ENCODE data around the gene FNBP1L.

FNBP1L gene

DNA sequence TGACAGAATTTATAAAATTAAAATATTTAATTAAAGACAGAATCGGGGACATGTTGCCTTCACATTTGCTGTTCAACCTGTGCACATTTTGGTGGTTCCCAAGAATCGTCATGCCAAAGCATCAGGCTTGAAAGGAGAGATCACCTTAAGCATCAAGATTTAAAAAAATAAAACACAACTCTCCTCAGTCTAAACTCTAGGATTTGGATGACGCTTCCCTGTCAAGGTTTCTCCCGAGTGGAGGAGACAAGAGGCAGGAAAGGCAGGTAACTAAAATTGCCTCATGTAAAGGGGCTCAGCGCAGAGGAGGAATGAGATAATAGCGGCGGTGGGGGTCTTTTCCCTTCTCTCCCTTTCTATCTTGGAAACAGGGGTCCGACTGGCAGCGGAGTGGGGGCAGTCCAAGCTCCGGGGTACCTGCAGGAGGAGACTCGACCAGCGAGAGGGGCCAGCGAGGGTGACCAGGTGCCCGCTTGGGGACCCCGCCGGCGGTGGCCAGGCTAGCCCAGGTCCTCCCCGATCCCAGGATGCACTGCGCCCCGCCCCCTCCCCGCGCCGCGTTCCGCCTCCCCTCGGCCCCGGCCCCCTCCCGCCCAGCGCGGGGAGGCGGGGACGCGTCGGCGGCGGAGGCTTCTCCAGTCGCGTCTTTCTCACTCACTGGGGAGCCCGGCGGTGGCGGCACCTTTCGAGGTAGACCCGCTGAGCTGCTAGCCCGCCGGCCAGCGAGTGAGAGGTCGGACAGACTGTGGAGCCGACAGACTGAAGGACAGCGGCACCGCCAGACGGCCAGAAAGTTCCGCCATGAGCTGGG, at the start of gene FNBP1L:
Gene FNBP1L, plus strand, starts transcription at position 638 of the 811 bp plus-strand sequence. Its CDS starts 164 bp downstream, at position 802.
- DNase-seq (ENCODE audit: low spot score) = peak; percentile 54

DNA sequence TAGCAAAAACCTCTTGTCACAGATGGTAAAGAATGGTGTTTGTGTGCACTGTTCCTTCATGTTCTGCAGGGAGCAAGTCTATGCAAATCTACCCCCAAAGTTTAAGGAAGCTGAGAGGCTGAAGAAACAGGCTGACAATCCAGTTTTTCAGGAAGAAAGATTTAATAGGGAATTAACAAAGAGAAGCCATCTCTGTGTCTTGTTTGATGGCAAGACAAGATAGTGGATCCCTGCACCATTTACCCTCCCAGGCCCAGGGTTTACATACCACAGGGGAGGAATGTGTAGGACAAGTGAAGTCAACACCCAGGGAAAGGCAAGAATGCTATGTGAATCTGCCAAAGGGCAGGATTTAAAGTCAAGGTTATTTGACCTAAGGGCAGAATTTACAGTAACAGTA, 48.1 kb upstream of the FNBP1L start:
- no peak for DNase-seq (ENCODE audit: low spot score)

DNA sequence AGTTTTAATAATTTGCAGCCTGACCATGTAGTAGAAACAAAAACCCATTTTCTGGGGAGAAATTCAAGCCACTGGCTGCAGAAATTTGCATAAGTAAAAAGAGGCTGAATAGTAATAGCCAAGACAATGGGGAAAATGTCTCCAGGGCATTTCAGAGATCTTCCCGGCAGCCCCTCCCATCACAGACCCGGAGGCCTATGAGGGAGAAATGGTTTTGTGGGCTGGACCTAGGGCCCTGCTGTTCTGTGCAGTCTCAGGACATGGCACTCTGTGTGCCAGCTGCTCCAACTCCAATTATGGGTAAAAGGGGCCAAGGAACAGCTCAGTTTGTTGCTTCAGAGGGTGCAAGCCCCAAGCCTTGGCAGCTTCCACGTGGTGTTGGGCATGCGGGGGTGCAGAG, 39.7 kb upstream of the FNBP1L start:
- DNase-seq (ENCODE audit: low spot score) = no peak

DNA sequence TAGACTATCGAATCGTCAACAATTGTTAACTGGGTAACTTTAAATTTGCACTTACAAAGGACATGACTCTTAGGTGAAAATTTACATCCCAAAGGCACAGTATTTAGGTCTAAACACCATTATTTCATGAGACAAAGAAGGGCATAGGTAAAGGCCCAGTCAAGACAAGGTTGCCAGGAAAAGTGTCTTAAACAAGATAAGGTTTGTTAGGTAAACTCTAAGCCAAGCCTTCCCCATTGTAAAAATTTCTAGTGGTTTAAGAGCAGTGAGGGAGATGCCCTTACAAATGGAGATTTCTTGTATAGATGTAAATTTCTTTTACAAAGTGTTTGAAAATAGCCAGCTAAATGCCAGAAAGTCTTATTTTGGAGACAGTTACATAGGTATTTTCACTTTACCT, 36.9 kb upstream of the FNBP1L start:
- DNase-seq (ENCODE audit: low spot score) = no peak

DNA sequence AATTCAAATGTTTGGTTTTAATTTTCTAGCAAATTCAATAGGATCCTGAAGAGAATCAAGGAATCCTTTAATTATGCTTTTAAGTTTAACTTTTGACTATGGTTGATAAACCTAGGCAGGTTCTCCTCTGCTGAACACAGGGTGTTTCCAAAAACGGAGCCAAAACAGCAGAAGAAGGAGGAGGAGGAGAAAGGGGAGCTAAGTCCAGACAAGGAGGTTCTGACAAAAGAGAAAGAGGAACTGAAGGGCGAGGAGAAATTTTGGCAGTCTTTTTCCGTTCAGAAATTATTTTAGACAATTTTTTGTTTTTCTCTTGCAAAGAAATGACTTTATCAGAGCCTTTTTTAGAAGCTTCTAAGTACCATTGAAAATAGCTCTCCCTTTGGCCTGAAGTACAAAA, 33.2 kb upstream of the FNBP1L start:
- no peak for DNase-seq (ENCODE audit: low spot score)

DNA sequence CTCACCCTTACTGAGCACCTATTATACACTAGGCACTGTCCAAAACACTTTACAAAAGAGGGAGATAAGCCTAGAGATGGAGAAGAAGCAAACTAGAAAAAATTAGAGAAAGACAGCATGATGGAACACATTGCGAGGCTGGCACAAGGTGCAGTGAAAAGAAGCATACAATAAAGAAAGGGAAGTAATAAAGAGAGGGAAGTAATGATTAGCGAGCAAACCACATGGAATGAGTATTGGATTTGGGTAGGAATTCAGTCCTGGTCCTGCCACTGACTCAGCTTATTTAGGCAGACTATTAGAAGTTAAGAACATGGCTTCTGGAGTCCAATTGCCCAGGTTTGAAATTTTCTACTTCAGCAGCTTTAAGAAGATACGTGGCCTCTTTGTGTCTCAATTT, 32.6 kb upstream of the FNBP1L start:
- DNase-seq (ENCODE audit: low spot score) = no peak

DNA sequence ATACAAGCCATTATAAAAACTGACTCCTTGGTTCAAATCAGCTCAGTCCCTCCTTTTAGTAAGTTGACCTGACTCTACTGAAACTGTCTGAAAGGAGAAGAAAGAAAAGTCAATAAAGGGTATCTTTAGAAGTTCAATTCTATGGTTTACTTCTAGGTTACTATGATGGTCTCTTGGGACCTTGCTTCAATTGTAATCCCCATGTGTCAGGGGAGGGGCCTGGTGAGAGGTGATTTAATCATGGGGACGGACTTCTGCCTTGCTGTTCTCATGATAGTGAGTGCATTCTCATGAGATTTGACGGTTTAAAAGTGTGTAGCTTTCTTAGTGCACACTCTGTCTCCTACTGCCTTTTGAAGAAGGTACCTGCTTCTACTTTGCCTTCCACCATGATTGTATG, 31.7 kb upstream of the FNBP1L start:
- DNase-seq (ENCODE audit: low spot score) = no peak

DNA sequence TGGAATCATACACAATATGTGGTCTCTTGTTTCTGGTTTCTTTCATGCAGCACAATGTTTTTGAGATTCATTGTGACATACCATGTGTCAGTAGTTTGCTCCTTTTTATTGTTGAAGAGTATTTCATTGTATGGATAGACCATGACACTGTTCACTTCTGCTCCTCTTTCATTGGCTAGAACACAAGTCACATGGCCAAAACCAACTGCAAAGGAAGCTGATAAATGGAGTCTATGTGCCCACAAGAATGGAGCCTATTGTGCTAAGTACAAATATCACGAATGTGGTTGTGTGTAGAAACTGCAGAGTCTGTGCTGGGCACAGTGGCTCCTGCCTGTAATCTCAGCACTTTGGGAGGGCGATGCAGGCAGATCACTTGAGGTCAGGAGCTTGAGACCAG, 28.6 kb upstream of the FNBP1L start:
- DNase-seq (ENCODE audit: low spot score) = no peak

DNA sequence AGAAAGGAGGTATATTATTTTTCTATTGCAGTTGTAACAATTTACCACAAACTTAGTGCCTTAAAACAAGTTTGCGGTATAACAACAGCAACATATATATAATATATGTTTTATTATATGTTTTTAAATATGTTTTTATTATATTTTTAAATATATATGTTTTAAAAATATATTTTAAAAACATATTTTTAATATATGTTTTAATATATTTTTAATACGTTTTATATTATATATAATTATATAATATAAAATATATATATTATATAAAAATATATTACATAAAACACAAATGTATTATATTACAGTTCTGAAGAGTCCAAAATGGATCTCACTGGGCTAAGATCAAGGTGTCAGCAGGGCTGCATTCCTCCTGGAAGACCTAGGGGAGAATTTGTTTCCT, 27.5 kb upstream of the FNBP1L start:
- DNase-seq (ENCODE audit: low spot score) = no peak

DNA sequence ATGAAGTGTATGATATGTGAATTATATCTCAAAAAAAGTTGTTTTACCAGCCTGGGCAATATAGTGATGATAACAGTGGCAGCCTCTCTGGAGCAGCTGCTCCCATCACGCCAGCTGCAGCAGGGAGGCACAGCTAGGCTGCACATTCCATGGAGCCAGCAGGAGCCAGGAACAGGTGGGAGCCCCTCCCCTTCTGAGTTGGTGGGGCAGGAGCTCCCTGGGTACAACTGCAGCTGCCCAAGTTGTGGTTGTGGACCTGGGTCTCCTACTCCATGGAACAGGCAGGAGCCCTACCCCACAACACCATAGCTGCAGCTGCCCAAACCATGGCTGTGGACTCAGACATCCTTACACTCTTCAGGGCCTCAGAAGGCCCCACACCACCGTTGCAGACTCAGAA, 21.7 kb upstream of the FNBP1L start:
- no peak for DNase-seq (ENCODE audit: low spot score)

DNA sequence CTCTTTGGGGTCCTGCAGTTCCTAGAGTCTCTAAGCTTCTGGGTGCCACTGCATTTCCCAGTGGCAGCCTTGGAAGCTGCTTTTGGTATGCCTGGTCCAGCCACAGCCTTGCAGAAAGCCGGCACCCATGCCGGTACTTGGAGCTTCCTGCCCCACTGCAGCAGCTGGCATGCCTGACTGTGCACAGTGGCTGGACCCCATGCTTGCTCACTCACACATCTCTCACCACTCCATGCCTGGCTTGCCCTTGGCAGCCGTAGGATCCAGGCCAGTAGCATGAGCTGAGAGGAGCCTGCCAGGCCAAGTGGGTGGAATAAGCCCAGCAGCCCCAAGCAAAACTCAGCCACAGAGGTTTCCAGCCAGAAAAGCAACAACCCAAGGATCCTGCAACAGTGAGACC, 20.3 kb upstream of the FNBP1L start:
- no peak for DNase-seq (ENCODE audit: low spot score)

DNA sequence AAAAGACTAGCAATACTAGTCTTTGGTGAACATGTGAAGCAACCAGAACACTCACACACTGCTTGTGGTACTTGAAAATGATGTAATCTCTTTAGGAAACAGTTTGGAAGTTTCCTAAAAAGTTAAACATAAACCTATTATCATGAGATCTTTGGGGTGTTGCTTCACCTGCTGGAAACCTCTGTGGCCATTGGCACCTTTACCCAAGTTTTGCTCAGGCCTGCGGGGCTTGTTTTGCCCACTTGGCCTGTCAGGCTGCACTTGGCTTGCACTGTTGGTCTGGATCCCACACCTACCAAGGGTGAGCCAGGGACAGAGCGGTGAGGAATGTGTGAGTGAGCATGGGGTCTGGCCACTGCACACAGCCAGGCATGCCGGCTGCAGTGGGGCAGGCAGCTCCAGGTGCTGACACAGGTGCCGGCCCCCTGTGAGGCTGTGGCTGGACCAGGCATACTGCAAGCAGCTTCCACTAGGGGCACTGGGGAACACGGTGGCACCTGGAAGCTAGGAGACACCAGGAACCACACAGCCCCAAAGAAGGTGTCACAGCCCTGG, 14.4 kb upstream of the FNBP1L start:
- no peak for DNase-seq (ENCODE audit: low spot score)

DNA sequence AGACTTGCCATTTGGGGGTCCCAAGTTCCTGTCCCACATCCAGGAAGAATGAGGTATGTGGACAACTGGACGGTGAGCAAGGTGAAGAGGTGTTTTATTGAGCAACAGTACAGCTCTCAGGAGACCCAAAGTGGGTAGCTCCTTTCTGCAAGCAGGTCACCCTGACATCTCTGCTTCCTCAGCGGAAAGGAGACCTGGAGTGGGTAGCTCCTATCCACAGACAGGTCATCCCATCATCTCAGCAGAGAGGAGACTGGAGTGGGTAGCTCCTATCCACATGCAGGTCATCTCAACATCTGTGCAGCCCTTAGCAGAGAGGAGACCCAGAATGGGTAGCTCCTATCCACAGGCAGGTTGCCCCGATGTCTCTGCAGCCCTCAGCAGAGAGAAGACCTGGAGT, 13.8 kb upstream of the FNBP1L start:
- DNase-seq (ENCODE audit: low spot score) = no peak

DNA sequence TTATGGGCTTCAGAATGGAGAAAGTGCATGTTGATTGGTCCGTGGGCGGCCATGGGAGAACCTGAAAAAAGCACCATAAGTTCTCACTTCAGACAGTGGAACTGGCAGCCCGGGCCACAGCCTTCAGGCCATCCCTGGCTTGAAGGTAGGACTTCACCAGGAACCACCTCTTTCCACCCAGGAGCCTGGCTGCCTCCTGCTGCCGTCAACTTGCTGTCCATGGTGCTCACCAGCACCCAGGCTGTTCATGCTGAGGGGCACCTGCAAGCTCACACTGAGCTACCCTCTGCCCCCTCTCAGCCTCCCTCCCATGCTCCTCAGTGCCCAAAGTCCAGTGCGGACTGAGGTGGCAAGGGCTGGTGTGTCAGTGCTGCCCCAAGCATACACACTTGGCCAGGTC, 12.9 kb upstream of the FNBP1L start:
- DNase-seq (ENCODE audit: low spot score) = no peak

DNA sequence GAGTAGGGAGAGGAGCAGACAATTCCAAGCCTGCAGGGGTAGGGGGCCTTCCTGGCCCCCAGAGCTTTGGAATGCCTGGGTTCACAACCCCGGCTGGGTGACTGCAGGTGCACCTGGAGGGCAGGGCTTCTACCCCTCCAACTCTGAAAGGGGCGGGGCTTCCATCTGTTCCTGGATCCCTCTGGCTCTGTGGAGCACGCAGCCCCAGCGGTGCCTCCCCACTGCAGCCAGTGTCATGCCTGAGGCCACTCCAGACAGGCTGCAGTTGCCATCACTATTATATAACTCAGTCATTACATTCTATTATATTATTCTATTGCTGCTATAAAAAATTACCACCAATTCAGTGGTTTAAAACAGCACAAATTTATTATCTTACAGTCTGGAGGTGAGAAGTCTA, 12.5 kb upstream of the FNBP1L start:
- DNase-seq (ENCODE audit: low spot score) = no peak

DNA sequence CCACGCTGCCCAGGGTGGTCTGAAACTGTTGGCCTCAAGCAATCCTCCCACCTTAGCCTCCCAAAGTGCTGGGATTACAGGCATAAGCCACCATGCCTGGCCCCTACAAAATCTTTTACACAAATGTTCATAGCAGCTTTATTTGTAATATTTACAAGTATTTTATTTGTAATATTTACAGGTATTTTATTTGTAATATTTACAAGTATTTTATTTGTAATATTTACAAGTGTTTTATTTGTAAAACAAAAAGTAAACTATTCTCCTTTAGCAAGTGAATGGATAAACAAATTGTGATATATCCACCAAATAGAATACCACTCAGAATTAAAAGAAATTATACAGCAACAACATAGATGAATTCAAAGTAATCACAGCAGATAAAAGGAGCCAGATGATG, 11.4 kb upstream of the FNBP1L start:
- no peak for DNase-seq (ENCODE audit: low spot score)

DNA sequence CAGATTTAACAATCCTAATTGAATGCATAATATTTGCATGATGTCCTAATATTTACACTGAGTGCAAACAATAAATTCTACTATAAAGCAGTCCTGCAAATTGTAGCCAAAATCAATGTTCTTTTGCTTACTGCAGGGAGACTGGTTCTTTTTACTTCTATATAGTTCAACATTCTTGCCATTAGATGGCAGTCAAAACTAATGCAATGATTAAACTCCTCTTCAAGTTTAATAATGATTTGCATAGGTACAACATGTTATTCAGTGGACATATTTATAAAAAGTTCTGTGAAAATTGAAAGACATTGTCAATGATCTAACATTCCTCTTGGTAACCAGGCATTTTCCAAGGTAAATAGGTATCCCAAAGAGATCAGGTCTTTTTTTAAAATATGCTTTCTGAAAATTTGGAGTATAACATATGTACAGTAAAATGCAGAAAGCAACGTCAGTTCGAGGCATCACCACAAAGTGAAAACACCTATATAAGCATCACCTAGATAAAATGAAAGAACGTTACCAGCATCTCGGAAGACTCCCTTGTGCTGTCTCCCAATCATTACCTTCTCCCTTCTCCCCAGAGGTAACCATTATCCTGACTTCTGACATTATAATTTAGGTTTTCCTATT, 9.8 kb upstream of the FNBP1L start:
- DNase-seq (ENCODE audit: low spot score) = peak; percentile 74

DNA sequence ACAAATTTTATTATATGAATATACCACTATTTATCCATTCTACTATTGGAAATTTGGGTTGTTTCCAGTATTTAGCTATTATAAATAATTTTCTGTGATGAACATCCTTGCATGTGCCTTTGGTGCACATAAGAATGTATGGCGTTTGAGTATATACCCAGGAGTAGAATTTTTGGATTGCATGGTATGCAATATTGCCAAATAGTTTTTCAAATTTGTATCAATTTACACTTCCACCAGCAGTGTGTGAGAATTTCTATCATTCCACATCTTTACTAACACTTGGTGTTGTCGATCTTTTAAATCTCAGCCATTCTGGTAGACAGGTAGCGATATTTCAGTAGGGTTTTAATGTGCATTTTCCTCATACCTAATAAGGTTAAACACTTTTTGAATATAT, 9.2 kb upstream of the FNBP1L start:
- no peak for DNase-seq (ENCODE audit: low spot score)

DNA sequence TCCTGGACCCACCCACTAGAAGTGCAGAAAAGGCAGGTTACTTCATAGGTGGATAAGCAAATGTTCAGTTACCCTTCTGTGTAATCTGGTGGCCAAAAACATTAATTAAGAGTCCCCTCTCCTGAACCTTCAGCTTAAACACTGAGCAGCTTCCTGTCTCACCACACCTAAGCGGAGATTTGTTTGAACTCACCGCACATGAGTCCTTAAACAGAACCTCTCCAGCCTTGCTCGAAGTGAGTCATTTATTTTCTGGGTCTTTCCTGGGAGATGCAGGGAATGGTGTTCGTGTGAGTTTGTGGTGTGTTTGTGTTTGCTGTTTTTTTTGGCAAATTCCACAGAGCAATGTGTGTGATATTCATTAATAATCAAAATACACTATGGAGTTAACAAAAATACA, 7.6 kb upstream of the FNBP1L start:
- no peak for DNase-seq (ENCODE audit: low spot score)

DNA sequence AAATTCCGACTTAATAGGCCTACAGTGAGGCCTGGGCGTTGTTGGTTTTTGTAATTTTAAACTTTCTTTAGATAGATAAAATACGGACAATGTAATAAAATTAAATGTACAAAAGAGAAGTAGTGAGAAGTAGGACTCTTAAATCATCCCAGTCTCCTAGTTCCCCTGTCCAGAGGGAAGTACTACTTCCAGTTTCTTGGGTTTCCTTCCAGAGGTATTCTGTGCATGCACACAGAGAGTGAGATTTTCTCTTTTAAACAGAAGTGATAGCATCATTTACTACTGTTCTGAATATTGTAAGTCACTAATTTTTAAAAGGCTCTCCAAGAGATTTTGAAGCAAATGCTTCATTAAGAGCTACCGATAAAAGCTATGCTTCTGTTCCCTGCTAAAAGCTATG, 7.2 kb upstream of the FNBP1L start:
- DNase-seq (ENCODE audit: low spot score) = no peak

DNA sequence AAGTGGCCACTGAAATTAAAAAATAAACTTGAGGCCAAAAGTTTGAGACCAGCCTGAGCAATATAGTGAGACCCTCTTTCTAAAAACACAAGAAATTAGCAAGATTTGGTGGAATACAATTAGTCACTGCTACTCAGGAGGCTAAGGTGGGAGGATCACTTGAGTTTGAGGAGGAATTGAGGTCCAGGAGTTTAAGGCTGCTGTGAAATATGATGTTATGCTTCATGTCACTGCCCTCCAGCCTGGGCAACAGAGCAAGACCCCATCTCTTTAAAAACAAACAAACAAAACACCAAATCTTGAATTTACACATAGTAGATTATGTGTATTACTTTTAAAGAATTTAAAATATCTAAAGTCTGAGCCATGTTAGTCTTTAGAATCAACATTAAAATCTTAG, 6.3 kb upstream of the FNBP1L start:
- no peak for DNase-seq (ENCODE audit: low spot score)

DNA sequence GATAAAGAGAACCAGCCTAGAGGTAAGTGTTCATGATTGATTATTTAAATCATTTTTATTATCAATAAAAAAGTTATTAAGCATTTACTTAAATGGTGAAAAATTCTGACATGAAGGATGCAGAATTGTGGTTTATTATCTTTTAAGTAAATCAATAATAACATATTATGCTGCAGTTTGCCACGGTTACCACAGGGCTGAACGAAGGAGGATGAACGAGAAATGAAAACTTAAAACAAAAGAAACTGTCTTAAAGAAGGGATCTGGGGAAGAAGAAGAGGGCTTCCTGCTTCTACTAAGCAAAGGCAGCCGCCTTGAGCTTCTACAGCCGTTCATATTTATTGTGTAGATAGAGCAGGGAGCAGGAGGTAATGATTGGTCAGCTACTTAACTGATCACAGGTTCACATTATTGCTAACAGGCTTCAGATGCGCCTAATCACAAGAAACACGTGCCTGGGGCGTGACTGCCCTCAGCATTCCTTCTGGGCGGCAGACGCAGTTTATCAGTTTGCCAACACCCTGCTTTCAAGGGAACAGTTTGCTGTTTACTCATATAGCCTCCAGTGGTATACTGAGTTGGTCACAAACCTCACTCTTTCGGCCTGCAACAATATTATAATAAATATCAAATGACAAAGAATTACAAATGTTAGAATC, 5.8 kb upstream of the FNBP1L start:
- no peak for DNase-seq (ENCODE audit: low spot score)

DNA sequence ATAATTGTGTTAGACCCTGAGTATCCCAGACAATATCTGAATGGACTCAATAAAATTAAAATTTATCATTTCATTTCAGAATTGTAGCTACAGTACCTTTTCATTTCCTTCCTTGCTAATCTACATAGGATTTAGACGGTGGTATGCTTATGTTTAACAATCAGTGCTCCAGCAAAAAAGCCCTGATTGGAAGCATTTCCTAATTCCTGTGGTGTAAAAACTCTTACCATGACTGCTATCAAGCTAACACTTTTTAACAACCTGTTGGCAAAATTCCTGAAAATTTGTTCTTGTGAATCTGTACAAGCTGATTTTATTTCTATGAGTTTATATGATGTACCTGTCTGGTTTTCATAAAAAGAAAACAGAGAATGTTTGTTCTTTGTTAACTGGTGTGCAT, 5.2 kb upstream of the FNBP1L start:
- no peak for DNase-seq (ENCODE audit: low spot score)

Measured in AG08395 (cell line).